GM13976 (cell line): ENCODE results near the gene KLRK1.
"Not testable (repeated sequence)": the region's sequence is repeated elsewhere in the genome, so short reads cannot be mapped to it uniquely, and the experiment has no call there.

Experiments
- DNase-seq: peaks from one replicate; pipeline ENCODE4 v3.0.0; 2012; ENCODE audit warnings: low spot score
- CTCF ChIP-seq: IDR thresholded peaks from 2 replicates; pipeline ENCODE4 v1.5.1; 2012; ENCODE audit warnings: borderline replicate concordance, mild to moderate bottlenecking; ENCODE audit not compliant: insufficient read depth; ENCODE audit errors: extremely low read depth, missing control alignments, control extremely low read depth
- in situ Hi-C: fragments of 300-500 bp; cut with MboI; formaldehyde crosslinking; loops from one replicate; pipeline ENCODE4 v1.12.0; 2022; ENCODE audit warnings: low sequenced_read_pairs, mixed read lengths, inconsistent platforms; ENCODE audit not compliant: unreplicated experiment

Gene KLRK1

GRCh38 chr12:10385166-10385613, 4.7 kb downstream of the KLRK1 start:
- in situ Hi-C loops = no loop called here
- DNase-seq = no peak
- TF ChIP-seq CTCF = no peak

GRCh38 chr12:10384191-10384590, 5.7 kb downstream of the KLRK1 start:
- DNase-seq = no peak
- in situ Hi-C loops = no loop called here
- TF ChIP-seq CTCF = no peak

- no peak for TF ChIP-seq CTCF
- no peak for DNase-seq
- in situ Hi-C loops = no loop called here
These were observed 7.8 kb downstream of the KLRK1 start for GRCh38 chr12:10381928-10382628.

- in situ Hi-C loops, DNase-seq: not testable (repeated sequence)
These were observed 11.1 kb downstream of the KLRK1 start for GRCh38 chr12:10378737-10379136.

GRCh38 chr12:10374624-10375018, 15.2 kb downstream of the KLRK1 start:
- DNase-seq = no peak
- TF ChIP-seq CTCF = no peak
- in situ Hi-C loops = no loop called here

- TF ChIP-seq CTCF = no peak
- DNase-seq = no peak
- in situ Hi-C loops = no loop called here
These were observed 17.3 kb downstream of the KLRK1 start for GRCh38 chr12:10372559-10372958.

GRCh38 chr12:10371893-10372535, 17.8 kb downstream of the KLRK1 start:
- in situ Hi-C loops, DNase-seq: not testable (repeated sequence)
